HG03060 (cell line): ENCODE results near the gene LMAN2L.
"Not testable (repeated sequence)": the region's sequence is repeated elsewhere in the genome, so short reads cannot be mapped to it uniquely, and the experiment has no call there.

Source experiments
- ATAC-seq: cut with Tn5 transposase; IDR thresholded peaks from one replicate; pipeline ENCODE4 v1.9.1; 2021; ENCODE audit warnings: low read depth, moderate number of reproducible peaks; ENCODE audit not compliant: unreplicated experiment

The LMAN2L gene

GRCh38 chr2:96689431-96689991 lies 50.4 kb downstream of the LMAN2L start:
- no peak for ATAC-seq

DNA sequence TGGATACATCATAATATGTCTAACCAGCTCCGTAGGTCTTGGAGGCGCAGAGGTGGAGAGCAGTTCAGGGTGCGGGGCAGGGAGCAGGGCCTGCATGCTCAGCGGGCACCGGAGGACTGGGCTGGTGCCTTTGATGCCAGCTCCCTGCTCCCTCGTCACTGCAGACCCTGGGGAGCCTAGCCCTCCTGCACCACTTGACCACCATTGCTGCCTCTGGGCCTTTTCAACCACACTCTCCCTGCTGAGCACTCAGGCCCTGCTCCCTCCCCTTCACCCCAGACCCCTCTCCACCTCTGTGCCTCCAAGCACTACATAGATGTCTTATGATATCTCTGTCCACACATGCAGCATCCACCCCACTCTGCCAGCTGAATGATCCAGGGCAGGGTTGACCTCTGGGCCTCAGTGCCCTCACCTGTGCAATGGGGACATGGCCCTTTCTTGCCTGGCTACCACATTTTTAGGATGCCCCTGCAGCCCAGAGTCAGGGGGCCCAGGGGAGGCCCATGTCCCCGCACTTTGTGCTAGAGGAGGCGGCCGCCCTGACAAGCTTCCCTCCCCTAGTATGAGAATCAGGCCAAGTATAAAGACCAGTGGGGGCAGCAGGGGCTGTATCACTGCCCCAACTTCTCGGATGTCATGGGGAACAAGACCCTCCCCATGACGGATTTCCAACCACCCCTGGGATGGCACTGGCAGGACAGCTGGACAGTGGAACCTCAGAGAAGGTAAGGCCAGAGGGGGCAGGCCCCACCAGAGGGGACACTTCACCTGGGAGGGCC lies 51.0 kb downstream of the LMAN2L start:
- no peak for ATAC-seq

- no peak for ATAC-seq
Observed at GRCh38 chr2:96687711-96688640, 51.9 kb downstream of the LMAN2L start.

DNA sequence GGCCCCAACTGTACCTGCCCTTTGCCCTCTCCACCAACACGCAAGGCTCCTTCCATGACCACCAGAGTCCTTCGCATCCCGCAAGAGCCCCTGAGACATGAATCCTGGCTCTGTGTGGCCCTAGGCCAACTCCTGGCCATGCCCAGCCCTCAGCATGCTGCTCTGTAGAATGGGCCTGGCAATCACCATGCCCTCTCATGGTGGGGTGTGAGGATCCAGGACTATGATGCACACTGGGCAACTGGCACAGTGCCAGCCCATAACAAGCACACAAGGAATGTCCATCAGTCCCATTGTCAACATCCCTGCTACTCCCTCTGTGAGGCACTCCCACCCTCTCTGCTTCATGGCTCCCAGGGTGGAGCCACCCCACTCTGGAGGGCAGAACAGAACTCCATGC lies 52.6 kb downstream of the LMAN2L start:
- no peak for ATAC-seq

- no peak for ATAC-seq
Observed at GRCh38 chr2:96685577-96686459, 54.0 kb downstream of the LMAN2L start.

GRCh38 chr2:96684883-96685576 lies 54.8 kb downstream of the LMAN2L start:
- no peak for ATAC-seq

DNA sequence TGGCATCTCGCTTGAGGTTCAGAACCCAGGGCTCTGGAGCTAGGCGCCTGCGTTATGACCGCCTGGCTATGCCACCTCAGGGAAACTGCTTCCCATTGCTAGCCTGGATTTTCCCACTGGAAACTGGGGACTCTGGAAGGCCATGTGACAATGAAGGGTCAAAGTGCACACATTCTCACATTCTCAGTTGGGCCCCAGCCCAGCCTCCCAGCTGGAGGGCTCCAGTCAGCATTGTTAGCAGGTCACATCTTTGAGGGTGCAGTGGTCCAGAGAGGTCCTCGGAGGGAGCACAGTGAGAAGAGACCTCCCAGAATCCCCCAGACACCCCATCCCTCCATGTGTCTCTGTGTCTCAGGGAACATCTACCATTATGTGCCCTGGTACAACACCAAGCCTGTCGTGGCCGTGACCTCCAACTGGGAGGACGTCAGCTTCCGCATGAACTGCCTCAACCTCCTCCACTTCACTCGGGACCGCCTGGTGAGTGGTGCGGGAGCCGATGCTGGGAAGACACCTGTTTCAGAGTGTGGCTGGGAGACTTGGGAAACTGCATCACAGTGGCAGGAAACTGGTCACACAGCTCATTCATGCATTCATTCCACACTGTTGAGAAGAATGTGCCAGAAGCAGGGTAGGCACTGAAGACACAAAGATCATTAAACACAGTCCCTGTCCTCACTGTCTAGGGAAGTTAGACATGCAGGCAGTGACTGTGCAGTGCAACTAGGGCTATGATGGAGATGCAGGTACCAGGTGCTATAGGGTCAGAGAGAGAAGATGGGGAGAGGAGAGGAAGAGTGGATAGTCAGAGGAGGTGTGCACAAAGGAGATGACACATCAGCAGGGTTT lies 55.7 kb downstream of the LMAN2L start:
- no peak for ATAC-seq

DNA sequence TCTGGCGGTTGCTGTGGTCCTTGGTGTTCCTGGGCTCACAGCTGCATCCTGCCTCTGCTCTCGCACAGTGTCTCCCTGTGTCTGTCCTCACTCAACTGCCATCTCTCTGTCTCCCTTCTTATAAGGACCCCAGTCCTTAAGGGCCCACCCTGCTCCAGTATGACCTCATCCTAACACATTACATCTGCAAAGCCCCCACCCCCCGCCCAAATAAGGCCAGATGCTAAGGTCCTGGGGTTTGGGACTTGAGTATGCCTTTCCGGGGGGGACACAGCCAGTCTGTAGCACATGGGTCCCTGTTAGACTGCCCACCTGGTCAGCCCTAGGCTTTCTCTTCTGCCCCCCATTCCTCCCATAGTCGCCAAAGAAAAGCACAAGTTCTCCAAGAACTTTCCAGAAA lies 56.6 kb downstream of the LMAN2L start:
- no peak for ATAC-seq

DNA sequence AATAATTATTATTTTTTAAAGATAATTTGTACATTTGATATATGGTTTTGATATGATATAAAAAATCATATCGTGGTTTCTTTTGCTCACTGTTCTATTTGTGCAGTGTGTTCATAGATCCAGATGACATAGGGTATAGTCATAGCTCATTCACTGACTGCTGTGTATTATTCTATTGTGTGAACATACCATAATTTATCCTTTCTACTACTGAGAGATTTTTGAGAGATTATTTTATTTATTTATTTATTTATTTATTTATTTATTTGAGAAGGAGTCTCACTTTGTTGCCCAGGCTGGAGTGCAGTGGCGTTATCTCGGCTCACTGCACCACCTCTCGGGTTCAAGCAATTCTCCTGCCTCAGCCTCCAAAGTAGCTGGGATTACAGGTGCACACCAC lies 58.3 kb downstream of the LMAN2L start:
- ATAC-seq, result no peak

DNA sequence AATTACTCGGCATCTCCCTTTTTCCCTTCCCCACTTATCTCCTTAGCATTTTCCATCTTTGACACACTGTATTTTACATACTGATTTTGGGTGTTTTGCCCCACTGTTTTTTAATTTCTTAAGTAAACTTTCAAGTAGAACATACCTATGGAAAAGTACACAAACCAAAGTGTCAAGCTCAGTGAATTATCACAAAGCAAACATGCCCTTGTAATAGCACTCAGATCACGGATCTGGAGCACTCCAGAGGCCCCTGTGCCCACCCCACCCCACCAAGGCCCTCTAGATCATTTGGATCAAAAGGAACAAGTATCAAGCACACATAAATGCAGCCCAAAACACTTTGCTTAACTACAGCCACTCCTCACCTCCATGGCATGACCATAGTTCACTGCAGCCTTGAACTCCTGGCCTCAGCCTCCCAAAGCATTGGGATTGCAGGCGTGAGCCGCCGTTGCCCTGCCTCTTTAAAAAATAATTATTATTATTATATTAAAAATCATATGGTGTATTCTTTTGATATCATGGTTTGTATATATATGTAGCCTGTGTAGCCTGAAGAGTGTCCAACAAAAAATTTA lies 59.2 kb downstream of the LMAN2L start:
- no peak for ATAC-seq

DNA sequence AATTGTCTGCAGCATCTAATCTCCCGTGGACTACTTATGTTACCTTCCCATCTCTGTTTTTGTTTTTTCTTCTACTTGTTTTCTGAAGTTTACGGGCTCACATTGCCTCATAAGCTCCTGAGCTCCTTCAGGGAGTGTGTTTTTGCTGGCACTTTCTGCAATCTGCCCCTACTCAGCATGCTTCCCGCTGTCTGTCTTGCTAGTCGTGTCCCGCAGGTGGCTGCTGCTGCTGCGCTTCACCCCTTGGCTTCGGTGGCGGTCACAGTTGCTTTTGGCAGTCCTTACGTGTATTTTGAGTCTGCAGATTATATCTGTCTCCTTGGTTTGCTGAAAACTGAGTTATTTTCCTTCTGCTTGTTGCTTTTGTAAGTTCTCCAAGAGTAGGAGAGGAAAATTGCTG lies 60.0 kb downstream of the LMAN2L start:
- no peak for ATAC-seq

GRCh38 chr2:96669539-96670215 lies 70.2 kb downstream of the LMAN2L start:
- ATAC-seq, result no peak

DNA sequence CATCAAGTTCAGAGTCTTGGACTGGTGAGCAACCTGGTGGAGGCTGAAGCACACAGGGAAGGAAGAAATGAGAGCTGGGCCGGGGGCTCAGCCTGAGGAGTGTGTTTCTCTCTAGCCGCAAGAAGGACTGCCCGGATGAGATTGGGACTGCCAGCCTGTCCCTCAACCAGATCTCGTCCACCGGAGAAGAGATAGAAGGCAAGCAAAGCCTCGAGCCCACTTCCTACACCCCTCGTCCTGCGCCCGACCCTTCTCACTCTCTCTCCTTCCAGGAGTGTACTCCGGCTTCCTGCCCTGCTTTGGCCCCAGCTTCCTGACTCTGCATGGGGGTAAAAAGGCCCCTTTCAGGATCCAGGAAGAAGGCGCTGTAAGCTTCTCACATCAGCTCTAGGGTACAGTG lies 71.1 kb downstream of the LMAN2L start:
- ATAC-seq, result no peak

- ATAC-seq, result not testable (repeated sequence)
Observed at GRCh38 chr2:96665717-96666116, 74.1 kb downstream of the LMAN2L start.

DNA sequence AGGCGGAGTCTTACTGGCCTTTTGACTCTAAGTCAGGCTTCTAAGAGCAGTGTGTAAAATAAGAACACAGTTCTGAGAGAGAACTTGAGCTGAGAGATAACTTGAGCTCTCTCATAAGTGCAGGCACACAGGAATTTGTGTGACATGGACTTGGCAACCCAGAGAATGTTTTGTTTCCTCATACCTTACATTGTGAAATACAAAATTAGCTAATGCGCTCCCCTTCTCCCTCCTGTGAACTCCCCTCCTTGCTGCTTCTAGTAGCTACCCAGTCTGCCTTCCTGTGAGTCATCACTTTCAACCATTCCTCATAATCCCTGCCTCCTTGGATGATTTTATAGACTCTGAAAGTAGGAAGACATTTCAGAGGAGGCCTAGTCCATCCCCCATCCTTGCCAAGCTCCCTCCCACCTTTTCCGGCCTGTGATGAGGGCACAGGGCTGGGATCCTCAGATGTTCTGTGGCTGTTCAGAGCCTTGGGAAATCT lies 74.7 kb downstream of the LMAN2L start:
- no peak for ATAC-seq

DNA sequence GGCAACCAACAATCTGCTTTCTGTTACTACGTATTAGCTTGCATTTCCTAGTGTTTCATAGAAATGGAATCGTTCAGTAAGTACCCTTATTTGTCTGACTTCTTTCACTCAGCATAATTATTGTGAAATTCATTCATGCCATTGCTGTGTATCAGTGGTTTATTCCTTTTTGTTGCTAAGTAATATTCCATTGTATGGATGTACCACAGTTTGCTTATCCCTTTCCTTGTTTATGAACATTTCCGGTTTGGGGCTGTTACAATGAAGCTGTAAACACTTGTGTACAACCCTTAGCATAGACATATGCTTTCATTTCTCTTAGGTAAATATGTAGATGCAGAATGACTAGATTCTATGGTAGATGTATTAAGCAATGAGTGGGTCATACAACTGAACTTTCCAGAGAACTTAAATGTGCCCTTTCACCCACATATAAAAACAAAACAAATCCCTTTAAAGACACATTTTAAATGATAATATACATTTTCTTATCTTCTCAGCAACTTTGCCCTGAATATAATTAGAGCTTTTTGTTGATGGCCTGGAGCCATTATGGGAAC lies 75.4 kb downstream of the LMAN2L start:
- no peak for ATAC-seq

DNA sequence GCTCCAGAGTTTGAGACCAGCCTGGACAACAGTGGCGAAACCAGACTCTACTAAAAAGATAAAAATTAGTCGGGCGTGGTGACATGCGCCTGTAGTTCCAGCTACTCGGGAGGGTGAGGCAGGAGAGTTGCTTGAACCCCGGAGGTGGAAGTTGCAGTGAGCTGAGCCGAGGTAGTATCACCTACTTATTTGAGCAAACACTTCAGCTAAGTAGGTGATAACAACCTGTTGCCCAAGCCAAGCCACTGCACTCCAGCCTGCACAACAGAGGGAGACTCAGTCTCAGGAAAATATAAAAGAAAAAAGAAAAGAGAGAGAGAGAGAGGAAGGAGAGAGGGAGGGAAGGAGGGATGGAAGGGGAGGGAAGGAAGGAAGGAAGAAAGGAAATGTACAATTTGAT lies 76.0 kb downstream of the LMAN2L start:
- no peak for ATAC-seq

GRCh38 chr2:96663177-96663576 lies 76.7 kb downstream of the LMAN2L start:
- no peak for ATAC-seq
